Measurements from ENCODE around the gene TMPRSS11E.
A peak's percentile ranks its signal among the peaks of the same experiment; 100 is the strongest.

TMPRSS11E gene

GRCh38 chr4:68469482-68469881 is 22.2 kb downstream of the TMPRSS11E start:
- DNase-seq (ENCODE audit: low read depth): no peak
- TF ChIP-seq CTCF (IDR thresholded peaks at IDR 0.05; ENCODE audit: control insufficient read depth, insufficient read depth, low read depth, low read length, missing control alignments): no peak
- no peak overlapping the region for H3K4me3 ChIP-seq (ENCODE audit: control insufficient read depth, low read depth, low read length)

- H3K4me3 ChIP-seq (ENCODE audit: control insufficient read depth, low read depth, low read length): no peak overlapping the region
- TF ChIP-seq CTCF (IDR thresholded peaks at IDR 0.05; ENCODE audit: control insufficient read depth, insufficient read depth, low read depth, low read length, missing control alignments): no peak
- DNase-seq (ENCODE audit: low read depth): no peak
Measured at GRCh38 chr4:68476191-68476590, 28.9 kb downstream of the TMPRSS11E start.

GRCh38 chr4:68489338-68489737 is 42.1 kb downstream of the TMPRSS11E start:
- TF ChIP-seq CTCF (IDR thresholded peaks at IDR 0.05; ENCODE audit: control insufficient read depth, insufficient read depth, low read depth, low read length, missing control alignments): no peak
- DNase-seq (ENCODE audit: low read depth): no peak
- no peak overlapping the region for H3K4me3 ChIP-seq (ENCODE audit: control insufficient read depth, low read depth, low read length)

GRCh38 chr4:68490826-68491457 is 43.7 kb downstream of the TMPRSS11E start:
- H3K4me3 ChIP-seq (ENCODE audit: control insufficient read depth, low read depth, low read length): no peak overlapping the region
- no peak for TF ChIP-seq CTCF (IDR thresholded peaks at IDR 0.05; ENCODE audit: control insufficient read depth, insufficient read depth, low read depth, low read length, missing control alignments)
- DNase-seq (ENCODE audit: low read depth): no peak

GRCh38 chr4:68494688-68495087 is 47.4 kb downstream of the TMPRSS11E start:
- H3K4me3 ChIP-seq (ENCODE audit: control insufficient read depth, low read depth, low read length): no peak overlapping the region
- DNase-seq (ENCODE audit: low read depth): no peak
- TF ChIP-seq CTCF (IDR thresholded peaks at IDR 0.05; ENCODE audit: control insufficient read depth, insufficient read depth, low read depth, low read length, missing control alignments): no peak

GRCh38 chr4:68498413-68499007 is 51.2 kb downstream of the TMPRSS11E start:
- H3K4me3 ChIP-seq (ENCODE audit: control insufficient read depth, low read depth, low read length): no peak overlapping the region
- DNase-seq (ENCODE audit: low read depth): peak; percentile 11
- TF ChIP-seq CTCF (IDR thresholded peaks at IDR 0.05; ENCODE audit: control insufficient read depth, insufficient read depth, low read depth, low read length, missing control alignments): peak; percentile 79
